Non-pigmented ciliary epithelial cell (primary cell): ENCODE data around the gene PRR14.
"Not testable (repeated sequence)": the region's sequence is repeated elsewhere in the genome, so short reads cannot be mapped to it uniquely, and the experiment has no call there.

Experiments
- DNase-seq: peaks from one replicate; pipeline ENCODE4 v3.0.0-alpha.2; 2010; ENCODE audit warnings: low read depth

Gene PRR14

DNA sequence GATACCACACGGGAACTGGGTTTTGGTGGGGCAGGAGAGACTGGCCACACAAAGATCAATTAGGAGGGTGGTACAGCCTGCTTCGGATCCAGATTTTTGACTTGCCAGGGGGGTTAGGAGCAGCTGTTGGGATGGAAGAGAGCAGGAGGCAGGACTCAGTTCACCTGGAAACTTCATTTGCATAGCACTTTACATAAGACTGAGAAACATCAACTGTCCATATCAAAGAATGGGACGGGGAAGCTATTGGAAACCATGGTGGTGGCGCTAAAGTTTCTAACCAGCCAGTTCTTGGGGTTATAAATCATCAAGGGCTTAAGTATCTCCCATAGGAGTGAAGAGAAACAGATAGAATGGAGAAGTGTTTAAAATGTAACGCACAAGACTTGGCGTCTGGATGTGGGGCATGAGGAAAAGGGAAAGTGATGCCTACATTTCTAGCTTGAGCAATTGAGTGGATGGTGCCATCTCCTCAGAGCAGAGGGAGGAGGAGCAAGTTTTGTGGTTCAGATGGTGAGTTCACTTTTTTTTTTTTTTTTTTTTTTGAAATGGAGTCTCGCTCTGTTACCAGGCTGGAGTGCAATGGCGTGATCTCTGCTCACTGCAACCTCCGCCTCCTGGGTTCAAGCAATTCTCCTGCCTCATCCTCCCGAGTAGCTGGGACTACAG is 41.8 kb downstream of the PRR14 start:
- no peak for DNase-seq

DNA sequence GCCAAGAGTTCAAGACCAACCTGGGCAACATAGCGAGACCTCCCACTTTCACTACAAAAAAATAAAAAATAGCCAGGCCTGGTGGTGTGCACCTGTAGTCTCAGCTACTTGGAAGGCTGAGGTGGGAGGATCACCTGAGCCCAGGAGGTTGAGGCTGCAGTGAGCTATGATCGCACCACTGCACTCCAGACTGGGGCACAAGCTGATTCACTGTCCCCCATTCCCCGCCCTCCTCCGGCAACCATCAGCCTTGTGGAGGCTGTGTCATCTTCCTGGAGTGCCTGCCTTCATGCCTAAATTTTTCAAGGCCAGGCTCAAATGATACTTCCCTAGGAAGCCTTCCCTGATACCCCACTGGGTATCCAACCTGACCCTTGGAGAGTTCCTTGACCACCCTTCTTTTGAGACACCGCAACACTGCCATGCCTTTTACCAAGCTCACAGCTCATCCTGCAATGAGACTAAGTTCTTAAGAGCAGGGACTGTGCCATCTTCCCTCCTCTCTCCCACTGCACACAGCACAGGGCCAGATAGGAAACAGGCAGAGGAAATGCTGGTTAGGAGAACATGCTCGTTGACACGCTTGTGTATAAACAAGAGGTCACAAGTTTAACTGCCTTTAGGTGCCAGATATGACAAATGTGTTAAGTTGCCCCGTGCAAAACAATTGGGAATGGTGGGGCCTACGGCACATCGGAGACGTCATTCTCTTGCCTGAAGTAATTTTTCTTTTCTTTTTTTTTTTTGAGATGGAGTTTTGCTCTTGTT is 44.4 kb downstream of the PRR14 start:
- DNase-seq = no peak

DNA sequence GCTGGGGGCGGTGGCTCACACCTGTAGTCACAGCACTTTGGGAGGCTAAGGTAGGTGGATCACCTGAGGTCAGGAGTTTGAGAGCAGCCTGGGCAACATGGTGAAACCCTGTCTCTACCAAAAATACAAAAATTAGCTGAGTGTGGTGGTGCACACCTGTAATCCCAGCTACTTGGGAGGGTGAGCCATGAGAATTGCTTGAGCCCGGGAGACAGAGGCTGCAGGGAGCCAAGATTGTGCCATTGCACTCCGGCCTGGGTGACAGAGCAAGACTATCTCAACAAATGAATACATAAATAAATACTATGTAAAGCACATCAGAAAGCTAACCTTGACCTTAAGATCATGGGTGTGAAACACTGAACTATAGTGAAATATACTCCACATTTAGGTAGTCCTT is 45.9 kb downstream of the PRR14 start:
- DNase-seq = not testable (repeated sequence)

DNA sequence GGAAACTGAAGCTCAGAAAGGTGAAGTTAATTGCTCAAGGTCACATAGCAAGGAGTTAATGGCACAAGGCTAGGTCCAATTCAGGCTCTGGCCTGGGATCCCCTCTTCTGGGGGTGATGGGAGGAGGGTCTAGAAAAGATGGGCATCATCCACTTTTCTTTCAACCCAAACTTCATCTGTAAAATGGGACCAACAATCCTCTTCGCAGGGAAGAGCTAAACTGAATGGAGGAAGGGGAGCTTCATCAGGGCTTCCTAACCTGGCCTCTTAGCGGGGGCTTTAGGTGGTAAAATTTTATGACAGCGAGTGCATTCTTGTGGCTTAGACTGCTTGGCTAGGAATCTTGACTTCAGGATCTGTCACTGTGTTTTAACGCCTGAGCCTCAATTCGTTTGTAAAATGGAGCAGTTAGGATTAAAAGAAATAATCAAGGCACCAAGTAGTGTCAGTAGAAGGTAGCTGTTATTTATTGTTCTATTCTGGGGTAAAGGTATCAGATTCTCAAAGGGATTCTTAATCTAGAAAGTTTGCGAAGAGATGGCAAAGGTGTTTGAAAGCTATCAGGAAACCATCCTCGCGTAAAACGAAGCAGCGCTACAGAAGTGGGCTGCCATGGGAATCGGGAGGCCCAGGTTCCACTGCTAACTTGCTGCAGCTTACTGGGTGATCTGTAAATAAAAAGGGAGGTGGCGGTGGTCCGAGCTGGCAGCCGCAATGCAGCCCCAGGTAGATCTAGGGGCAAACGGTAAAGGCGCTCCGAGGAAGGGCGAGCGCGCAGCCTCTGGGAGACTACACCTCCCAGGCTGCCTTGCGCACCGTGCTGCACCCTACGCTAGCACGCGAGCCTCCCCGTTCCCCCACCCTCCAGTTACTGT is 46.7 kb downstream of the PRR14 start:
- DNase-seq = peak; percentile 76

DNA sequence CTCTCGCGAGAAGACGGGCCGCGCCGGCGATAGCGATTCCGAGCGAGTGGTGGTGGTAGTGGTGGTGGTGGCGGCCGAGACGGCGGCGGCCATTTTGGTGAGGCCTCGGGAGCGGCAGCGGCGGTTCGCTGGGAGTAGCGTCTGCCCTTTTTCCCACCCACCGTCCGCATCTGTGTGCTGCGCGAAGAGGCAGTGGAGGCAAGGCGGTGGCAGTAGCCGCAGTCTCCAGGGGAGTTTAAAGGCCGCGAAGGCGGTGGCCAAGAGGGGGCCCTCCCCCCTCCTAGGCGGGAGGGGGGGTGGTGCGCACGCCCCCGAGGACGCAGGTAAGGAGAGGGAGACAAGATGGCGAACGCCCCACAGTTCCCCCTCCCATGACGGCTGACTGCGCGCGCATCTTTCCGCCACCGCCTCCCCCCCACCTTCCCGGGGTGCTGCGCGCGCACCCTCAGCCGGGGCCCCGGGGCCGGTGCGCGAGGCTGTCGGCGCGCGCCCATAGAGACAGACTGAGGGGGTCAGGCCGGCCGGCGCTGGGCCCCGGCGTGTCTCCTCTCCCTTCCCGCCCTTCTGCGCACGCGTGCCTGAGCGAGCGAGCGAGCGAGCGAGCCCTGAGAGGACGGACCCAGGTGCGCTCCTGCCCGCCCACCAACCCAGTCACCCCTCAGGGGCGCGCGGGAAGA is 47.5 kb downstream of the PRR14 start:
- peak; percentile 45 for DNase-seq

DNA sequence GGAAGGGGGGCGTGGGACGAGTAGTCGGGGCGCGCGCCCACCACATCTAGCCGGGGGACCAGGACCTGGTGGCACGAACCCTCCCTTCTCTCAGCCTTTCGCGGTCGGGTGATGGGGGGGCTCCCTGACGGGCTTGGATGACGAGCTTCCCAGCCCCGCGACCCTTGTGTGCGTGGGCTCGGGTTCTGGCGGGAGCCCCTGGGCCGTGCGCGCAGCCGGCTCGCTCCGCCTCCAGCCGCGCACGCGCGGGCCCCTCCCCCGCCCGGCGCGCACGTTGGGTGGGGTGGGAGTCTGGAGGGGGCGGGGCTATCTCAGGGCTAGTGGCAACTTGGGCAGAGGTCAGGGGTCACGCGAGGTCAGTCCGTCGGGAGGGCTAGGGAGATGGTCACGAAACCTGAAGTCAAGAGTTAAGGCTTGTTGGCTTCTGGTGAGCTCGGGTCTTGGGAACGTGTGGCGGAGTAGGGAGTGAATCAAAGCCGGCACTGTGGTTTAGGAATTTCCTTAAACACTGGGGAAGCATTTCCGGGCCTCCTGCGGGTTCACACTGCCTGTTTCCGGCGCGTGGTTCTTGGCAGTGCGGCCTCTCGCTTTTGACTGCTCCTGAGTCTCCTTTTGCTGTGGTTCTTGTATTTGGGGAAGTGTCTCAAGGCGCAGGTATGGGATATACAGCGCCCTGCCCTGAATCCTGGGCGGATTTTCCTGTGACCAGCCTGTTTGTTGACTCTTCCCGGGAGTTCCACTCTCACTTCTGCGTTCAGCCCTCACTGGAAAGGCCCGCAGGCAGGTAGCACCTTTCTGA is 48.3 kb downstream of the PRR14 start, which contains the start of gene SRCAP:
Gene SRCAP, plus strand, starts transcription at position 356 of the 799 bp plus-strand sequence. CDS start 1,654 bp downstream, outside the sequence.
- DNase-seq = peak; percentile 24

DNA sequence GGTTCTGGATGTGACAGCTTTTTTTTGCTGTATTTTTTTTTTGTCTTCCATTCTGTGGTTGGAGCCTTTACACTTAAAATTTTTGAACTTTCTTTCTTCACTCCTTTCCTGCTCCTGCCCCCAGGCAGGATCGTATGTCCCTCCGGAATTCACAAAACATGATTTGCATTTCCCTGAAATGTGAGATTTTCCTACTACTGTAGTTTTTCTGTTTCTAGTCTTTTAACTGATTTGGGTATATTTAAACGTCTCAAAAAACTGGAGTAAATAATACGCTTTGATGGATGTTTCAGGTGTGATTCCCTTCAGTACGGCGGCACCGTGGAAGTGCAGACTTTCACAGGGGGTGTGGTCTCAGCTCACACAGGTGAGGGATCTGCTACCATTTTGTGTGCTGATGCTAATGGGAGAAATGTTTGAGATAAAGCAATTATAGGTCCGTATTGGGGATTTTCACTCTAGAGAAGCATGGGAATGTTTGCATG is 48.9 kb downstream of the PRR14 start:
- no peak for DNase-seq

DNA sequence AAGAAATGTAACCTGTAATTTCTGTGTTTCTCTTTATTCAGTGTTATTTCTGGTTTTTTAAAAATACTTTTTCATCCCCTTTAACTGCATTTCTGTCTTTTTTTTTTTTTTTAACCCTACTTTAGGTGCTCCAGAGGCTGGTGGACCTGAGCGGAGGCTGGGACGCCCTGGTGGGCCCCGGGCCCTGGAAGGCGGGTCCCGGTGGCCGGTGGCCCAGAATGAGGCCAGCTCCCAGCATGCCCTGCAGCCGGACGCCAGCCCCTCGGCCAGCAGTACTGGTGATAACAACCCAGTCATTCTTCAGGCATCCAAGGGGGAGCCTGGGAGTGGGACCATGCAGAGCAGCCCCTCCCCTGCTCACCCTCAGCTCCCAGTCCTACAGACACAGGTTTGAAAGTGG is 49.7 kb downstream of the PRR14 start:
- DNase-seq = no peak

DNA sequence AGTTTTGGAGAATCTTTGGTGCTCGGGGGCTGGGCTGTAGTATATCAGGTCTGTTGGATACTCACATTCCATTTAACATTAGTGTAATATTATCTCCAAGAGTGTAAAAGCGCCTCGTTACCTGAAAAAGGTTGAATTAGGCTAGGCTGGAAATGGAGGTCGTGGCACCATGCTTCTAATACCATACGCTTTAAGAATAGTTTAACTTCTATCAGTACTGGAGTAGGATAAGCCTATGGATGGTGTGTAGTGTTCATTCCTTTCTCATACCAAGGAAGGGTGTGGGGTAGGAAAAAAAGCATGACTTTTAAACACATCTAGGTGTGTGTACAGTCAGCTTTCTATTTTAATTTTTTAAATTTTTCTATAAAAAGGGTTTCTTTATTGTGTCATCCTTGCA is 50.2 kb downstream of the PRR14 start:
- no peak for DNase-seq

DNA sequence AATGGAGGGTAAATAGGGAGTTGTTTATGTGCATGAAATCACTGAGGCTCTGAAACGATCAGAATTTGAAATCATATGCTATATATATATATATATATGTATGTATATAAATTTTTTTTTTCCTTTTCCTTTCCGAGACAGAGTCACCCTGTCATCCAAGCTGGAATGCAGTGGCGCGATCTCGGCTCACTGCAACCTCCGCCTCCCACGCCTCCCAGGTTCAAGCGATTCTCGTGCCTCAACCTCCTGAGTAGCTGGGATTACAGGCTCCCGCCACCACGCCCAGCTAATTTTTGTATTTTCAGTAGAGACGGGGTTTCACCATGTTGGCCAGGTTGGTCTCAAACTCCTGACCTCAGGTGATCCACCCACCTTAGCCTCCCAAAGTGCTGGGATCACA is 52.3 kb downstream of the PRR14 start:
- DNase-seq = not testable (repeated sequence)

DNA sequence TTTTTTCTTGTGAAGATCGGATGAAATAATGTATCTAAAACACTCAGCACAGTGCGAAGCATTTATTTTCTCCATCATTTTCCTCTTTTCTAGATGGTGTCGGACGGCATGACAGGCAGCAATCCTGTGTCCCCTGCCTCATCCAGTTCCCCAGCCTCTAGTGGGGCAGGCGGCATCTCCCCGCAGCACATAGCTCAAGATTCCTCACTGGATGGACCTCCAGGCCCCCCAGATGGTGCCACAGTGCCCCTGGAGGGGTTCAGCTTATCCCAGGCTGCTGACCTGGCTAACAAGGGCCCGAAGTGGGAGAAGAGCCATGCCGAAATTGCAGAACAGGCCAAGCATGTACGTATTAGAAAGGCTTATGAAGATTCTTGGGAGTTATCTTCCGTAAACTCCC is 53.2 kb downstream of the PRR14 start:
- no peak for DNase-seq
